HFF-Myc (cell line): Measurements from ENCODE around the gene PPFIA4.
"Not testable (repeated sequence)": the region's sequence is repeated elsewhere in the genome, so short reads cannot be mapped to it uniquely, and the experiment has no call there.

Source experiments
- DNase-seq: peaks from one replicate; pipeline ENCODE4 v3.0.0-alpha.2; 2011; ENCODE audit warnings: low read depth; ENCODE audit errors: extremely low read depth
- H3K4me3 ChIP-seq: replicated peaks from 2 replicates; pipeline ENCODE4 v1.5.1; 2011; ENCODE audit warnings: low read depth, mild to moderate bottlenecking, control low read depth, low read length
- CTCF ChIP-seq: IDR thresholded peaks from 2 replicates; pipeline ENCODE4 v1.5.1; 2012; ENCODE audit warnings: mild to moderate bottlenecking, low read depth, low read length, control low read depth; ENCODE audit errors: missing control alignments

Gene PPFIA4

GRCh38 chr1:203001986-203002385 lies 24.3 kb upstream of the PPFIA4 start:
- TF ChIP-seq CTCF: no peak
- no peak overlapping the region for H3K4me3 ChIP-seq
- DNase-seq: no peak

- no peak for DNase-seq
- no peak for TF ChIP-seq CTCF
- H3K4me3 ChIP-seq: no peak overlapping the region
Measured at GRCh38 chr1:203002951-203003350, 23.3 kb upstream of the PPFIA4 start.

- not testable (repeated sequence) for H3K4me3 ChIP-seq, DNase-seq
Measured at GRCh38 chr1:203005395-203006142, 20.7 kb upstream of the PPFIA4 start.

- peak; percentile 96 for DNase-seq
- no peak for TF ChIP-seq CTCF
- H3K4me3 ChIP-seq: peak within 1 kb of the TSS; percentile 92
Measured at GRCh38 chr1:203006948-203007871, 19.1 kb upstream of the PPFIA4 start, which contains the start of gene TMEM183A. Gene TMEM183A (plus strand): TSS chr1:203007374. CDS start chr1:203007466, 92 bp downstream.

- no peak for DNase-seq
- TF ChIP-seq CTCF: no peak
- H3K4me3 ChIP-seq: no peak overlapping the region
Measured at GRCh38 chr1:203009185-203009584, 17.1 kb upstream of the PPFIA4 start.

GRCh38 chr1:203011582-203011981 lies 14.7 kb upstream of the PPFIA4 start:
- TF ChIP-seq CTCF: no peak
- no peak overlapping the region for H3K4me3 ChIP-seq
- DNase-seq: no peak

GRCh38 chr1:203017061-203017460 lies 9.2 kb upstream of the PPFIA4 start:
- H3K4me3 ChIP-seq: no peak overlapping the region
- no peak for TF ChIP-seq CTCF

More at GRCh38 chr1:203017061-203017460, 9.2 kb upstream of the PPFIA4 start:
- no peak for DNase-seq
